ENCODE measurements around the gene ATP1A4.

Gene ATP1A4

DNA sequence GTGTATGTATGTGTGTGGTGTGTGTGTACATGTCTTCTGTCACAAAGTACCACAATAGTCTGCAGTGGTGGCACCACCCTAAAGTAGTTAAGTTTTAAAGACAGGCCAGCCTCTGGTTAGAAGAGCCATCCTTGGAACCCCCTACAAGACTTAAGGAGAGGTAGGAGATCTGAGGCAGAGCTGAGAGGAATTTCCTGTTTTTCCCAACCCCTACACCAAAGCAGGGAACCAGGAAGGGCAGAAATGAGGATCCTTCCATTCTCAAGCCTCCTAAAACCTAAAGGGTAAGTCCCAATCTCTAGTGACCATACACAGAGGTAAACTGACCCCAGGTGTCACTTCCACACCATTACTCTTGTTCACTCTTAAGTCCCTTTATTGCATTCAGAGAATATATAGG, 64.9 kb downstream of the ATP1A4 start:
- no peak overlapping the region for H3K4me3 ChIP-seq (ENCODE audit: low read depth, low read length)
- DNase-seq (ENCODE audit: low read depth), result no peak

GRCh38 chr1:160217481-160218051, 66.2 kb downstream of the ATP1A4 start:
- DNase-seq (ENCODE audit: low read depth), result no peak
- no peak overlapping the region for H3K4me3 ChIP-seq (ENCODE audit: low read depth, low read length)

- peak; percentile 43 for DNase-seq (ENCODE audit: low read depth)
- no peak overlapping the region for H3K4me3 ChIP-seq (ENCODE audit: low read depth, low read length)
Measured at GRCh38 chr1:160219062-160219929, 67.9 kb downstream of the ATP1A4 start.

GRCh38 chr1:160220301-160220700, 68.9 kb downstream of the ATP1A4 start:
- H3K4me3 ChIP-seq (ENCODE audit: low read depth, low read length), result no peak overlapping the region
- no peak for DNase-seq (ENCODE audit: low read depth)

DNA sequence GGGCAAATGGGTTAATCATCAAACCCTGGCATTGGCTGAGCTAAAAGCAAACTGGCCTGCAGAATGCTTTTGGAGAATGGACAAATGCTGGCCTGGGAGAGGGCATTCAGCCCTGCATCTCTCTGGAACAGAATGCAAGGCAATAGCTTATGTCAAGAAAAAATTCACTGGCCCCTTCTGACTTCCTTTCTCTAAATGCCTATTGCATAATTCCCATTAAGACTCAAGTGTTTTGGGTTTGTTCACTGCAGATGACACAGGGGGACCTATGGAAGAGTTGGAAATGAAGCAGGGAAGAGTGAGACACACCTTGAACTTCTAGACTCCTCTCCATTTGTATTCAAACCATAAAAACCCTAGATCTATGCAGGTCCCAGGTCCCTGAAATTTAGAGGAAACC, 69.7 kb downstream of the ATP1A4 start:
- no peak overlapping the region for H3K4me3 ChIP-seq (ENCODE audit: low read depth, low read length)
- no peak for DNase-seq (ENCODE audit: low read depth)

GRCh38 chr1:160222546-160222945, 71.1 kb downstream of the ATP1A4 start:
- no peak for DNase-seq (ENCODE audit: low read depth)
- no peak overlapping the region for H3K4me3 ChIP-seq (ENCODE audit: low read depth, low read length)

- no peak for DNase-seq (ENCODE audit: low read depth)
Measured at GRCh38 chr1:160224606-160225005, 73.2 kb downstream of the ATP1A4 start.

DNA sequence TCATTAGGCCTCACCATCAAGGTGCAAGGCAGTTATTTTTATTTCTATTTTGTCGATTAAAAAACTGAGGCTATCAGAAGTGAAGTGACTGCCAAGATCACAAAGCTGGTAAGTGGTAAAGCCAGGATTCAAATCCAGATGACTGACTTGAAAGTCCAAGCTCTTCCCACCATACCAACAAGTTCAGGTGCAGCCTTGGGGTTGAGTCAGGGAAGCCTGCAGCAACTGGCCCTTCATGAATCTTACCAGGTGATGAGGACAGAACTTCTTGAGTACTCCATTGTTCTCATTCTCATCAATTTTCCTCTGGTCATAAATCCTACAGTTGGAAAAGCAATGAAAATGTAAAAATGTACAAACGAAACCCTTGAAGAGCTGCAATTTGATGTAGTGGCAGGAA, 73.9 kb downstream of the ATP1A4 start:
- no peak for DNase-seq (ENCODE audit: low read depth)
- no peak overlapping the region for H3K4me3 ChIP-seq (ENCODE audit: low read depth, low read length)

More at GRCh38 chr1:160224606-160225005, 73.2 kb downstream of the ATP1A4 start:
- no peak overlapping the region for H3K4me3 ChIP-seq (ENCODE audit: low read depth, low read length)

GRCh38 chr1:160226623-160227022, 75.2 kb downstream of the ATP1A4 start:
- no peak for DNase-seq (ENCODE audit: low read depth)
- no peak overlapping the region for H3K4me3 ChIP-seq (ENCODE audit: low read depth, low read length)

DNA sequence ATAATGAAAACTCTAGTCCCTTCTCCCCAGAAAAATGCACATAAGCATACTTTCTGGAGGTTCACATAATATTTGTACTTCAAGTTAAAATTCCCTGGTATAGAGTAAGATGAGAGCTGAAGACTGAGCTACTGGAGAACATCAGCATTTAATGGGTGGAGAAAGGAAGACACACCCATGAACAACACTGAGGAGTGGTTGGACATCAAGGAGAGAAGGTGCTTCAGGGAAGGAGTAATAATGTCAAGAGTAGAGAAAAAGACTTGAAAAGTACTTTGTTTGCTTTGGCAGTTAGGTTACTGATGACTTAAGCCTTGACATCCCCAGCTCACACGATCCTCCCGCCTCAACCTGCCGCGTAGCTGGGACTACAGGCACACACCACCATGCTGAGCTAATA, 75.6 kb downstream of the ATP1A4 start:
- H3K4me3 ChIP-seq (ENCODE audit: low read depth, low read length), result no peak overlapping the region
- no peak for DNase-seq (ENCODE audit: low read depth)

GRCh38 chr1:160227561-160227960, 76.2 kb downstream of the ATP1A4 start:
- no peak overlapping the region for H3K4me3 ChIP-seq (ENCODE audit: low read depth, low read length)
- no peak for DNase-seq (ENCODE audit: low read depth)

DNA sequence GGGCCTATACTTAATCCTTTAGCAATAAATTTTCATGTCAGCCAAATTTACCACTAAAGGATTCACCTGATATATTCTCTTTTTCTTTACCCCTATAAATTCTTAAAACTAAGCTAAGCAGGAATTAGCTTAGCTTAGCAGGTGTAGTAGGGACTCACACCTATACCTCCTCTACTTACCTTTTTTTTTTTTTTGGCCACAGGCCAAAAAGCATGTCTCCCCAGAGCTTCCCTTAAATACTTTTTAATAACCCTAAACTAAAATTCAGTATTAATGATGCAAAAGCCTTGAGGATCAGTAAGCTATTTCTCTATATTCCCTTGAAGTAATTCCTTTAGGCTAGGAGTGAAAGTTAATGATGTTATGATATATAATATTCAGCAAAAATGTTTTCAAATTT, 77.0 kb downstream of the ATP1A4 start:
- no peak for DNase-seq (ENCODE audit: low read depth)
- H3K4me3 ChIP-seq (ENCODE audit: low read depth, low read length), result no peak overlapping the region

DNA sequence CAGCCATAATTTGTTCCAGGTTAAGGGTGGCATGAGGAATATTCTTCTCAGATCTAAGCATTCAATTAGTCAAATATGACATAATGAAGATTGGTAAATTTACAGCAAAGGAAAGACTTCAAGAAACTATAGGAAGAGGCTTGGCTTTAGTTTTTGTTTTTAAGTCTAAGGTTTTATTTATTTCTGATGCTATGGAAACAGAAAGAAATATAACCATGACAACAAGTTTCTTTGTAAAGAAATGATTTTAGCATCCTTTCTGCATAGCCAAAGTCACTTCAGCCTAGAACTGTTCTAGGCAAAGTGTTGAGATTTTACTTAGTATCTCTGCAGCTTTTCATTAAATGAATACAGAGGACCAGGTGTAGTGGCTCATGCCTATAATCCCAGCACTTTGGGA, 81.5 kb downstream of the ATP1A4 start:
- H3K4me3 ChIP-seq (ENCODE audit: low read depth, low read length), result no peak overlapping the region
- DNase-seq (ENCODE audit: low read depth), result no peak

Measured in skeletal muscle cell (primary cell).